ENCODE measurements around the gene CTNS.
A peak's percentile ranks its signal among the peaks of the same experiment; 100 is the strongest.
"Not testable (repeated sequence)": the region's sequence is repeated elsewhere in the genome, so short reads cannot be mapped to it uniquely, and the experiment has no call there.

The CTNS gene

GRCh38 chr17:3688852-3689261, 52.3 kb downstream of the CTNS start:
- DNase-seq = no peak

GRCh38 chr17:3689262-3690093, 52.9 kb downstream of the CTNS start:
- DNase-seq = no peak

DNA sequence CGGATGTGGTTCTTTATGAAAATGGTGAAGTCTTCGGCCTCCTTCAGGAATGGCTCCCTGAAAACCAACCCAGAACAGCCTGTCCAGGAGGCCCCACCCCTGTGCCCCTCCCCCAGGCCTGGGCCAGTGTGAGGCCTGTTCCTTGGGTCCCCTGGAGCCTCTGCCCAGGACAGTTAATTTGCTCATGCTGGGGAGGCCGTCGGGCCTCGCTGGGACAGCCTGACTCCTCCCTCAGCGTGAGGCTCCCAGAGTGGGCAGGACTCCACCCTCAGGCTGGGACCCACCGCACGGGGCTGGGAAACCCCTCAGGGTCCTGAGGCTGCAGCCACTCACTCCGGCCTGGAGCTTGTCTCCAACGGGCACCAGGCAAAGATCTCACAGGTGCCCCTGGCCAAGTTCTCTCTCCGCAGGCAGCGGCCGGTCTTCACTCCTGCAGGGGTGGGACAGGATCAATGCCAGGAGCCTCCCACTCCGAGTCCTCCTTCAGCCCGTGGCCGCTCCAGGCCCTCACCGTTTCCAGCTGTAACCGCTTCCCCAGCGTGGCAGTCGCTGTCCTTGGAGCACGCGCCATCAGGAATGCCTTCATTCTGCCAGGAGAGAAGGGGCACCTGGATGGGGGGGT, 53.6 kb downstream of the CTNS start:
- no peak for DNase-seq

GRCh38 chr17:3691617-3692067, 55.1 kb downstream of the CTNS start:
- no peak for DNase-seq

GRCh38 chr17:3692346-3692745, 55.8 kb downstream of the CTNS start:
- DNase-seq = no peak

DNA sequence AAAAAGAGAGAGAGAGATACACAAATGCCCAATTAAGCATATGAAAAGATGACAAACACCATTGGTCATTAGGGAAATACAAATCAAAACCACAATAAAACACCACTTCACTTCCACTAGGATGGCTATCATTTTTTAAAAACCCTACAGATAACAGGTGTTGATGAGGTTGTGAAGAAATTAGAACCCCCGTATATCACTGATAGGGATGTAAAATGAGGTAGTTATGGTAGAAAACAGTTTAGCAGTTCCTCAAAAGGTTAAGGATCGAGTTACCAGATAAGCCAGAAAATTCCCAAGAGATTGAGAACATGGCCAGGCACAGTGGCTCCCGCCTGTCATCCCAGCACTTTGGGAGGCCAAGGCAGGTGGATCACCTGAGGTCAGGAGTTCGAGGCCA, 56.6 kb downstream of the CTNS start:
- no peak for DNase-seq

DNA sequence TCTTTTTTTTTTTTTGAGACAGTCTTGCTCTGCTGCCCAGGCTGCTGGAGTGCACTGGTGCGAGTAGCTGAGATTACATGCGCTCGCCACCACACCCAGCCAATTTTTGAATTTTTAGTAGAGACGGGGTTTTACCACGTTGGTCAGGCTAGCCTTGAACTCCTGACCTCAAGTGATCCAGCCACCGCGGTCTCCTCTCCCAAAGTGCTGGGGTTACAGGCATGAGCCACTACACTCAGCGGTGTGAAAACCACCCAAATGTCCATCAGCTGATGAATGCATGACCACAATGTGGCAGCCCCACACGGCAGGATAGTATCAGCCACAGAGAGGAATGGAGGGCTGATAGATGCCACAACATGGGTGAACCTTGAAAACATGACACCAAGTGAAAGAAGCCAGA, 57.3 kb downstream of the CTNS start:
- peak; percentile 60 for DNase-seq

DNA sequence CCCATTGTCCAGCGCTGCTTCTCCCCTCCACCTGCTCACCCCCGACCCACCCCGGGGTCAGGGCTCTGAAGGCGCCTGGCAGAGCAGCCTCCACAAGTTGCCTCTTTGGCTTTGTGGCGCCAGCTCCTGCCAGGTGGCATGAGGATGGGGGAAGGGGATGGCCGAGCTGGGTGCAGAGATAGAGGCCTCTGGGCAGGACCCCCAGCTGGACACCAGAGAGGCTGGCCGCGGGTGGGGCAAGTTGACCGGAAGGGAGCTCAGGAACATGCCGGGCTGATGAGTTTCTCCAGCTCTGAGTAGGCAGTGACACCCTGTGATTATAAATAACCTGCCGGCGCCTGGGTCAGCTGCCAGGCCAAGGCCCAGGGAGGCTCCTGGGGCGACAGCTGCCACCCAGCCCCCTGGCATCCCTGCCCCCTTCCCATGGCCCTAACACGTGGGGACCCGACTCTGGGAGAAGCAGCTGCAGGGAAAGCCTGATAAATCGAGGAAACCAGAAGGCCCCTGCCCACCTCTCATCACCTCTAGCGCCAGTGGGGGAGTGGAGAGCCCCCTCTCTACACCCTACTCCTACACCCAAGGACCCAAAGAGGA, 58.7 kb downstream of the CTNS start:
- DNase-seq = no peak

- peak; percentile 65 for DNase-seq
Observed at GRCh38 chr17:3695723-3696411, 59.3 kb downstream of the CTNS start, which contains the start of gene P2RX5. TSS of gene P2RX5 (minus strand) at chr17:3696155. CDS start at chr17:3696005, 150 bp downstream.

DNA sequence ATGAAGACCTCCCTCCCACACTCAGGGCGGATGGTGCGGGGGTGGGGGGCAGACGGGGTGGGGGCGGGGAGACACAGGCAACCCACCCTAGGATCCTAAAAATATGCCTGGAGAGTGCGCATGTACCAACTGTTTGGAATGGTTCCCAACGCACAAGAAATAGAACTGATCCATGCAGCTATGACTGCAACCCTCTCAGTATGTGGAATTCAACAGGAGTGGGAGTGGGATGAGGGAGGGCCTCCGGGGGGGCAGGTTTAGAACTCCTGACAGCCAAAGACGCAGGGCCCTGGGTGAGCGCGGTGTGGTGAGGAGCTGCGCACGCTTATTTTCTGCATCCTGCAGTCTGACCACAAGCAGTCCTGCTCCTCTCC, 60.5 kb downstream of the CTNS start:
- no peak for DNase-seq

- DNase-seq = no peak
Observed at GRCh38 chr17:3698139-3698538, 61.6 kb downstream of the CTNS start.

- DNase-seq = no peak
Observed at GRCh38 chr17:3699951-3700350, 63.4 kb downstream of the CTNS start.

DNA sequence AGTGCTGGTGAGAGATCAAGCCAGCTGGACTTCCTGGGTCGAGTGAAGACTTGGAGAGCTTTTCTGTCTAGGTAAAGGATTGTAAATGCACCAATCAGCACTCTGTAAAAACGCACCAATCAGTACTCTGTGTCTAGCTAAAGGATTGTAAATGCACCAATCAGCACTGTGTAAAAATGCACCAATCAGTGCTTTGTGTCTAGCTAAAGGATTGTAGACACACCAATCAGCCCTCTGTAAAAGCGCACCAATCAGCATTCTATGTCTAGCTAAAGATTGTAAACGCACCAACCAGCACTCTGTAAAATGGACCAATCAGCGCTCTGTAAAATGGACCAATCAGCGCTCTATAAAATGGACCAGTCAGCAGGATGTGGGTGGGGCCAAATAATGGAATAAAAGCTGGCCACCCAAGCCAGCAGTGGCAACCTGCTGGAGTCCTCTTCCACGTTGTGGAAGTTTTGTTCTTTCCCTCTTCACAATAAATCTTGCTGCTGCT, 65.5 kb downstream of the CTNS start:
- DNase-seq = not testable (repeated sequence)

DNA sequence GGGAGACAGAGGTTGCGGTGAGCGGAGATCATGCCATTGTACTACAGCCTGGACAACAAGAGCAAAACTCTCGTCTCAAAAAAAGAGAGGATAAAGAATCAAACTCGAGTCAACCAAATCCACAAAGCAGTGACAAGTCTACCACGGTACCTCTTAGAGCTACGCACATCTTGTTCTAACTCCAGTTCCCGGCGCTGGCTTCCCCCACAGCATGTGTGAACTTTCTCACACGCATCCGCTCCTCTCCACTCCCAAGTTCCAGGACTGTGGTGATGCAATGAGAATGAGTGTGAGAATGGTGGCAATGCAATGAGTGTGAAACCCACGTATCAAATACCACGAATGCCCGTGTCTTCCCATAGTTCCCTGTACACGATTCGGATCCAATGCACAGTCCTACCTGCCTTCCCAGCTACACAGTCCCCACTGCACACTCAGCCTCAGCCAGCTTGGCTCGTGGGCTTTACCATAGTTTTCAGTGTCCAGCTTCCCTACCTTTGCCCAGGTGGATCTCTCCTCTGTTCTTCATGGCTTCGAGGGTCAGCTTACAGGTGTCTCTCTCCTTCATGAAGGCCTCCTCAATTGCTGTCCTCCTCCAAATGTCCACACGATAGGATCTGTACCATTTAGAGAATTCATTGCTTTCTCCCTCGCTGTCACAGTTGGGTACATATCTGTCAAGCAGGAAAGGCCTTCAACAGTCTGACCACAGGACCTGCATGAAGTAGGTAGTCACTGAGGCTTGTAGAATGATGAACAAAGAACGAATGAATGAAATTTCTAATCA, 68.6 kb downstream of the CTNS start:
- no peak for DNase-seq

DNA sequence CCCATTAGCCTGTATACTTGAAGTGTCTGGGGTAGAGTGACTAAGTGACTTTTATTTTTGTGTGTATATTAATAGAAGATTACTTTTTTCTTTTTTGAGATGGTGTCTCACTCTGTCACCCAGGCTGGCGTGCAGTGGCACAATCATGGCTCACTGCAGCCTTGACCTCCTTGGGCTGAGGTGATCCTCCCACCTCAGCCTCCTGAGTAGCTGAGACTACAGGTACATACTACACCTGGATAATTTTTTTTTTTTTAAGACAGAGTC, 69.1 kb downstream of the CTNS start:
- not testable (repeated sequence) for DNase-seq

DNA sequence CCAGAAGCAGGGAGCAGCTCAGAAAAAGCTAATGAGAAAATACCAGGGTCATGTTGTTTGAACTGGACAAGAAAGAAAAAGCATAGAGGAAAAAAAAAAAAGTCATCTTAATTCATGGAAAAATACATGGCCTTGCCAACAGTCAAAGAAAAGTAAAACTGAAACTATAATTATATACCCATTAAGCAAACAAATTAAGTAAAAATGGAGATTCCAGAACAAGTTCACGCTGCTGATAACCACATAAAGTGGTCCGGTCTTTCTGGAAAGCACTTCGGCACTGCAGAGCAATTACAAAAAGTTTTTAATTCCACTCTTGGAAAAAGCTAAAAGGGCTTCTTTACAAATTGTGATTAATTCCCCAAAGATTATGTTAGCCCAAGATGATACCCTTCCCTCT, 71.8 kb downstream of the CTNS start:
- no peak for DNase-seq

DNA sequence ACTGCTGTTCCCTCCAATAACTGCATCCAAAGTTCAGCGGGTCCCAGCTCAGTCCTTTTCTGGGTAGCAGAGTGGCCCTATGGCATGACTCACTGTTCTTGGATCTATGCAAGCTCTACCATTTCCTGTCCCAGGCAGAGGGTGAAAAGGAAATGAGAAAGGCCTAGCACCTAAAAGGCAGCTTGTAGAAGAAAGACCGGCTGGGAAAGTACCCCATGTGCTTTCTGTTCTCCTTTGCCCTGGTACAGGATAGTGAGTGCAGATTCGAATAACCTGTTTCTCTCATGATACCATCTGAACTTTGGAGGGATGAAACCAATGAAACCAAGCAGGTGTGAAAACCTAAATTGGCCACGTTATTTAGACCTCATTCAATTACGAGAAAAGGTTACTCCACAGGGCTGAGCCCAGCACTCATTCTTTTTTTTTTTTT, 74.4 kb downstream of the CTNS start:
- peak; percentile 85 for DNase-seq

Measured in CD4-positive, alpha-beta T cell treated with Interleukin-15 for 1 hour (primary cell).